C4-2B (cell line): Measurements from ENCODE around the gene KSR2.
"Not testable (repeated sequence)": the region's sequence is repeated elsewhere in the genome, so short reads cannot be mapped to it uniquely, and the experiment has no call there.

ENCODE experiments used
- H3K27ac ChIP-seq: fragments of 450-650 bp; 2 replicates; pipeline ENCODE4 v1.5.1; 2017
- CTCF ChIP-seq: fragments of 450-650 bp; conservative IDR thresholded peaks from 2 replicates; pipeline ENCODE4 v1.5.1; 2017; ENCODE audit warnings: mild to moderate bottlenecking
- ZFX ChIP-seq: fragments of 450-650 bp; IDR thresholded peaks from 2 replicates; pipeline ENCODE4 v1.6.1; 2017

KSR2 gene

GRCh38 chr12:117818400-117818799 lies 150.4 kb downstream of the KSR2 start:
- no peak overlapping the region for H3K27ac ChIP-seq
- TF ChIP-seq CTCF (no peak), ZFX (no peak)

- TF ChIP-seq ZFX: no peak
- TF ChIP-seq CTCF: no peak
- H3K27ac ChIP-seq: no peak overlapping the region
Observed at GRCh38 chr12:117809509-117809908, 159.3 kb downstream of the KSR2 start.

GRCh38 chr12:117807946-117808345 lies 160.8 kb downstream of the KSR2 start:
- TF ChIP-seq ZFX (no peak), CTCF (no peak)
- no peak overlapping the region for H3K27ac ChIP-seq

GRCh38 chr12:117807355-117807754 lies 161.4 kb downstream of the KSR2 start:
- no peak overlapping the region for H3K27ac ChIP-seq
- no peak for TF ChIP-seq CTCF
- TF ChIP-seq ZFX: no peak

- no peak overlapping the region for H3K27ac ChIP-seq
- TF ChIP-seq ZFX (no peak), CTCF (no peak)
Observed at GRCh38 chr12:117805865-117806264, 162.9 kb downstream of the KSR2 start.

GRCh38 chr12:117803001-117803400 lies 165.8 kb downstream of the KSR2 start:
- no peak for TF ChIP-seq ZFX
- no peak for TF ChIP-seq CTCF

GRCh38 chr12:117800711-117801110 lies 168.1 kb downstream of the KSR2 start:
- H3K27ac ChIP-seq: not testable (repeated sequence)

More at GRCh38 chr12:117803001-117803400, 165.8 kb downstream of the KSR2 start:
- no peak overlapping the region; the same call in 1 of the 2 replicates for H3K27ac ChIP-seq

- H3K27ac ChIP-seq: no peak overlapping the region
- no peak for TF ChIP-seq CTCF
- no peak for TF ChIP-seq ZFX
Observed at GRCh38 chr12:117797202-117797601, 171.6 kb downstream of the KSR2 start.
